Bronchial epithelial cell (primary cell): ENCODE data around the gene CSNK2A1. TPM values are rescaled to one million over a fixed set of nuclear protein-coding genes. Genes with fewer than 3 reads are reported as not detected.

Experiments
- DNase-seq: peaks from one replicate; pipeline ENCODE4 v3.0.0-alpha.2; 2010; ENCODE audit warnings: low read depth
- FAIRE-seq: peaks from 2 replicates; lab custom pipeline; 2011; peaks lifted over from hg19 to GRCh38; lab: Jason Lieb, UNC
- H3K27me3 ChIP-seq: 2 replicates; pipeline ENCODE4 v1.5.1; 2011; ENCODE audit warnings: low read length; ENCODE audit not compliant: control insufficient read depth, insufficient read depth
- H3K36me3 ChIP-seq: 2 replicates; pipeline ENCODE4 v1.5.1; 2011; ENCODE audit warnings: low read length; ENCODE audit not compliant: control insufficient read depth, insufficient read depth
- H3K4me3 ChIP-seq: 2 replicates; pipeline ENCODE4 v1.5.1; 2011; ENCODE audit warnings: mild to moderate bottlenecking, low read depth, low read length, control low read depth
- CTCF ChIP-seq: IDR thresholded peaks from 2 replicates; pipeline ENCODE4 v1.5.1; 2011; ENCODE audit warnings: mild to moderate bottlenecking, moderate library complexity, low read length, control low read depth, inconsistent platforms; ENCODE audit not compliant: insufficient read depth, severe bottlenecking
- total RNA-seq: library from RNA; depleted of rRNA; stranded (reverse); fragments of >200 nt; gene quantifications from 2 replicates; pipeline ENCODE4 v1.2.1, GENCODE V29; 2014

Gene CSNK2A1
- total RNA-seq, 1 donor from 2014 or later = 242 TPM

DNA sequence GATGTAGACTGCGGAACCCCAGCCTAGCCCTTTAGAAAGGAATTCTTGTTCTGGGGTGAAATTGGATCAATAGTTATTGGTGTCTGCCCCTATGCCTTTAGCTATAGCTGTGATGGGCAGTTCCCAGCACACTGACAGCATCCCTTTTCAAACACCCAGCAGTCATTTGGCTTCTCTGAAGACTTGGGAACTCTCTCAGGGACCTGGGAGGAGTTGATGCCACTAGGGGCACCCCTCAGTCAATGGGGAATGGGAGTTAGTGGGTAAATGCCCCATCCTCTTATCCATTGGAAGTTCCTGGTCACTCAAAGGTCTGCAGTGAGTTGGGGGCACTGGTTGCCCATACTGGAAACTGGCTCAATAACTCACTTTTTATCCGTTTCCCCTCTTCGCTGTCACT is 31.6 kb upstream of the CSNK2A1 start:
- H3K27me3 ChIP-seq = peaks cover 14% of the 10 kb centered on the region
- FAIRE-seq = no peak
- no peaks in the 10 kb centered on the region for H3K36me3 ChIP-seq
- no peak for TF ChIP-seq CTCF
- no peak for DNase-seq
- no peak overlapping the region for H3K4me3 ChIP-seq

DNA sequence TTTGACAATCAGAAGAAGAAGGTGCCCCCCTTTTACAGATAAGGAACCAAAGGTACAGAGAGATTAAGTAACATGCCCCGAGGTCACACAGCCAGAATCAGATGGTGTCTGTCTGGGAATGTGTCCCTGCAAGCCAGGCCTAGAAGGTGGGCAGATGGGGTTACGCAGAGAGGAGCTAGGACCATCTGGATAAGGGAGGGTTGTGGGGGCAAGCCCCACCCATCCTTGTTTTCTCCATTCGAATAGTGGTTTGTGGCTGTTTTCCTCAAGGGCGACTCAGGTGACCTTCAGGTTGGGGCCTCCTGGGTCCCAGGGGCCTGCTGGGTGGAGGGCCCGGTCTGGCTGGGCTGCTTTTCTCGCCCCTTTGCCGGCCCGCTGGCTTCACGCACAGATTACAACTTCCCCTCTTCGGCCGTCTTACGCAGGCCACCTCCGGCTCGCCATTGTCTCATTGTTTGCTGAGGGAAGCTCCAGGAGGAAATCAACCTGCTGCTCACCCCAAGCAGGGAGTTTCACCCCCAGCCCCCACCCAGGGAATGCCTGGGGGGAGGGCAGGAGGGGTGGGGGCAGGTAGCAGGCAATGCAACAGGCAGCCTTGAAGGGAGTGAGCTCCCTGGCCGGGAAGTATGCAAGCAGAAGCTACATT is 30.8 kb upstream of the CSNK2A1 start:
- Histone ChIP-seq H3K36me3 (no peaks in the 10 kb centered on the region), H3K4me3 (no peak overlapping the region), H3K27me3 (peaks cover 14% of the 10 kb centered on the region)
- TF ChIP-seq CTCF = no peak
- FAIRE-seq = no peak
- DNase-seq = no peak

DNA sequence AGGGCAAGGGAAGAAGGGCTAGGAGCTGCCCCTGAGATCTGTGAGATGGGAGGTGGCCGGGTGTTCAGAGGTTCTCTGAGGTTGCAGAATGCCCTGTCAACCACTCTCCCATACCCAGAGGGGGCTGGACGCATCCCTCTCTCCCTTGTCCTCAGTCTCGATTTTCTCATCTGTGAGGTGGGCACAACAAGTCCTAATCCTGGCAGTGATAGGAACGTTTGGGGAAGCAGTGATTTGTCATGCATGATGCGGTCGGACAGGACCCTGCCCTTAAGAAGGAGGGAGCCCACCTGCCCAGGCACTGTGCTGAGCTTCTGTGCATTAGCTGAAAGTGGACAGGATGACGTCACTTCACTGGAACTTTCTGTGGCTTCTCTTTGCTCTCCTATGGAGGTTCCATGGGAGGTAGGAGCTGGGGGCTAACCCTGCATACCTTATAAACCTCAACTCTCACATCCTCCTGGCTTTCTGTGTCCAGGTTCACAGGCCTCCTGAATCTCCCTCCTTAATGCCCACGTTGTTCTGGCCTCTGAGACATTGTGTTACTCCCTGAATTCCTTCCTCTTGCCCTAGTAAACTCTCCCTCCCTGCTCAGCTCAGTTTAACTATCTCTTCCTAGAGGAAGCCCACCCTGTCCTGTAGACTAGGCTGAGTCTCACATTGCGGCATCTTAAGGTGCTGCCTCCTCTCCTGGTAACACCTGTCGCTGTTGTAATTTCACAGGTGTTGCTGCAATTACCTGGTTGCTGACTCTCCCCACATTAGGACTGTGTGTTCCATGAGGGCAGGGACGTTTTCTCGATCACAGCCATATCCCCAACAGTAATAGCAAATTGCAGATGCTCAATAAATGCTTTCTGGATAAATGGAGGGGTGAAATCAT is 30.1 kb upstream of the CSNK2A1 start:
- TF ChIP-seq CTCF = no peak
- DNase-seq (no peak), FAIRE-seq (peak; percentile 70)
- H3K36me3 ChIP-seq = no peaks in the 10 kb centered on the region
- H3K4me3 ChIP-seq = no peak overlapping the region
- H3K27me3 ChIP-seq = peaks cover 14% of the 10 kb centered on the region

- H3K27me3 ChIP-seq = peaks cover 14% of the 10 kb centered on the region
- no peak overlapping the region for H3K4me3 ChIP-seq
- no peak for TF ChIP-seq CTCF
- DNase-seq = no peak
- FAIRE-seq = no peak
- no peaks in the 10 kb centered on the region for H3K36me3 ChIP-seq
These were observed 29.1 kb upstream of the CSNK2A1 start for GRCh38 chr20:572727-573126.

GRCh38 chr20:571754-572441 is 28.3 kb upstream of the CSNK2A1 start:
- Histone ChIP-seq H3K4me3 (no peak overlapping the region), H3K36me3 (no peaks in the 10 kb centered on the region), H3K27me3 (peaks cover 14% of the 10 kb centered on the region)
- TF ChIP-seq CTCF = no peak
- DNase-seq = no peak
- no peak for FAIRE-seq
